B cell (primary cell): ENCODE measurements around the gene FANCL. TPM values are rescaled to one million over a fixed set of nuclear protein-coding genes. Genes with fewer than 3 reads are reported as not detected.

ENCODE experiments used
- ATAC-seq: fragments of 200-7000 bp; cut with Tn5 transposase; one replicate; pipeline ENCODE4 v1.10.0; 2021; ENCODE audit warnings: low read depth, mild to moderate bottlenecking, moderate number of reproducible peaks, moderate library complexity
- CTCF ChIA-PET: fragments of 350-600 bp; sonication (Branson Sonifier 250); formaldehyde crosslinking; loops from one replicate; lab custom pipeline; 2021; ENCODE audit warnings: antibody characterized with exemption, inconsistent platforms; lab: Charles Lee
- POLR2A ChIA-PET: fragments of 350-600 bp; sonication (Branson Sonifier 250); formaldehyde crosslinking; loops from one replicate; lab custom pipeline; 2021; ENCODE audit warnings: antibody characterized with exemption; lab: Charles Lee
- DNase-seq: peaks from one replicate; pipeline ENCODE4 v3.0.0; 2013
- H2AFZ ChIP-seq: 2 replicates; pipeline ENCODE4 v1.6.1; 2012; ENCODE audit warnings: mild to moderate bottlenecking, low read depth, low read length; ENCODE audit not compliant: insufficient read depth, poor library complexity, severe bottlenecking
- H3K27ac ChIP-seq, 2 donors: 1 replicate in 1 of 2; 2 replicates in 1 of 2; pipeline ENCODE4 v1.5.1; 2012 to 2013; ENCODE audit warnings: low read length in 2 of 2, mild to moderate bottlenecking in 2 of 2, moderate library complexity in 1 of 2
- H3K27me3 ChIP-seq, 4 experiments: fragments of 200-600 bp in 1 of 4; sonication (generic) in 1 of 4; replicated peaks in 1 of 4; 1 replicate in 2 of 4; 2 replicates in 2 of 4; pipeline versions ENCODE4 v1.6.1 to v1.7.0; 2013 to 2016; ENCODE audit warnings: low read length in 3 of 4, mild to moderate bottlenecking in 2 of 4, mixed read lengths in 1 of 4, moderate library complexity in 1 of 4; ENCODE audit not compliant: insufficient read depth in 4 of 4, control insufficient read depth in 3 of 4; ENCODE audit errors: control extremely low read depth in 1 of 4
- H3K36me3 ChIP-seq, 2 experiments: replicated peaks in 1 of 2; 1 replicate in 1 of 2; 2 replicates in 1 of 2; pipeline versions ENCODE4 v1.6.1 to v1.7.1; 2013; ENCODE audit warnings: low read length in 1 of 2; ENCODE audit not compliant: insufficient read depth in 2 of 2, control insufficient read depth in 1 of 2; ENCODE audit errors: control extremely low read depth in 1 of 2, extremely low read depth in 1 of 2
- H3K4me1 ChIP-seq, 2 donors: fragments of 200-600 bp in 1 of 2; sonication (generic) in 1 of 2; 1 replicate in 1 of 2; 2 replicates in 1 of 2; pipeline versions ENCODE4 v1.5.1 to v1.6.1; 2013 to 2017; ENCODE audit warnings: low read length in 2 of 2; ENCODE audit not compliant: control insufficient read depth in 2 of 2, insufficient read depth in 2 of 2
- H3K4me2 ChIP-seq: replicated peaks from 2 replicates; pipeline ENCODE3; 2012; ENCODE audit warnings: mild to moderate bottlenecking, low read depth, low read length; ENCODE audit not compliant: poor library complexity, severe bottlenecking
- H3K4me3 ChIP-seq, 5 experiments: fragments of 200-600 bp in 1 of 5; sonication (generic) in 1 of 5; 1 replicate in 3 of 5; 2 replicates in 2 of 5; pipeline versions ENCODE4 v1.5.1 to v1.7.0; 2011 to 2016; ENCODE audit warnings: low read length in 4 of 5, mild to moderate bottlenecking in 4 of 5, low read depth in 2 of 5, control low read depth in 1 of 5, moderate library complexity in 1 of 5; ENCODE audit not compliant: insufficient read depth in 1 of 5; ENCODE audit errors: control extremely low read depth in 1 of 5, extremely low read depth in 1 of 5
- H3K79me2 ChIP-seq: fragments of 200-600 bp; sonication (generic); one replicate; pipeline ENCODE4 v1.6.0; 2016; ENCODE audit warnings: low read length; ENCODE audit not compliant: control insufficient read depth, insufficient read depth
- H3K9ac ChIP-seq: fragments of 200-600 bp; sonication (generic); 2 replicates; pipeline ENCODE4 v1.6.1; 2017; ENCODE audit warnings: mild to moderate bottlenecking, low read length, moderate library complexity
- H3K9me3 ChIP-seq, 3 donors: one replicate each; pipeline versions ENCODE4 v1.6.1 to v1.7.1; 2013; ENCODE audit warnings: low read length in 2 of 3; ENCODE audit not compliant: control insufficient read depth in 2 of 3, insufficient read depth in 1 of 3; ENCODE audit errors: control extremely low read depth in 1 of 3
- H4K20me1 ChIP-seq: 2 replicates; pipeline ENCODE4 v1.6.0; 2012; ENCODE audit warnings: mild to moderate bottlenecking, low read length; ENCODE audit not compliant: insufficient read depth, control insufficient read depth, poor library complexity, severe bottlenecking
- H3K27ac Mint-ChIP-seq: one replicate; pipeline ENCODE4 v1.8.0; 2021; ENCODE audit warnings: mixed read lengths
- H3K27me3 Mint-ChIP-seq: one replicate; pipeline ENCODE4 v1.8.0; 2021; ENCODE audit warnings: mixed read lengths
- H3K4me1 Mint-ChIP-seq: one replicate; pipeline ENCODE4 v1.8.0; 2021; ENCODE audit warnings: mixed read lengths
- H3K4me3 Mint-ChIP-seq: one replicate; pipeline ENCODE4 v1.8.0; 2021; ENCODE audit warnings: mixed read lengths
- H3K9me3 Mint-ChIP-seq: one replicate; pipeline ENCODE4 v1.8.0; 2022; ENCODE audit warnings: mixed read lengths; ENCODE audit not compliant: insufficient read depth
- CTCF ChIP-seq: fragments of 200-600 bp; IDR thresholded peaks from one replicate; pipeline ENCODE4 v1.8.0; 2022; ENCODE audit warnings: antibody characterized with exemption, mild to moderate bottlenecking
- EZH2 ChIP-seq: IDR thresholded peaks from 2 replicates; pipeline ENCODE4 v1.6.1; 2012; ENCODE audit warnings: borderline replicate concordance, low read depth, mild to moderate bottlenecking, moderate library complexity, low read length; ENCODE audit not compliant: insufficient read depth, poor library complexity, severe bottlenecking
- WGBS: methylation state at CpG from one replicate; pipeline ENCODE4 v1.1.5; 2013; ENCODE audit warnings: missing lambda C conversion rate; ENCODE audit not compliant: insufficient coverage; 5-methylcytosine and 5-hydroxymethylcytosine counted together
- intact Hi-C: fragments of 100-400 bp; cut with micrococcal nuclease; formaldehyde crosslinking; loops from one replicate; pipeline ENCODE4 v1.10.0; 2022
- polyA plus RNA-seq: library from polyadenylated mRNA; depleted of rRNA; stranded (reverse); fragments of >200 nt; gene quantifications from 2 replicates; pipeline ENCODE4 v1.2.3, GENCODE V29; 2012
- total RNA-seq, 2 donors: library from RNA; stranded (reverse); fragments of 120-200 nt in 1 of 2; gene quantifications; 1 replicate in 1 of 2; 2 replicates in 1 of 2; pipeline versions ENCODE4 v1.2.3 to v1.2.4, GENCODE V29; 2013 to 2022

FANCL gene
- total and polyA plus RNA-seq, 2 donors (not counting 1 experiment from before 2014, with no cell fraction given), result 9.1 to 31.7 TPM

GRCh38 chr2:58122040-58122439 is 119.1 kb downstream of the FANCL start:
- H3K79me2 ChIP-seq, result no peaks in the 10 kb centered on the region
- H3K9me3 Mint-ChIP-seq, result no peaks in the 10 kb centered on the region
- no peak overlapping the region for H2AFZ ChIP-seq

More at GRCh38 chr2:58122040-58122439, 119.1 kb downstream of the FANCL start:
- Histone ChIP-seq H3K9ac (no peak overlapping the region), H3K4me3 (no peak overlapping the region), H3K27me3 (no peaks in the 10 kb centered on the region), H3K9me3 (peaks cover 0 to 2% (median 0%) of the 10 kb centered on the region in 3 donors), H3K4me1 (no peaks in the 10 kb centered on the region), H3K27ac (no peak overlapping the region), H4K20me1 (no peaks in the 10 kb centered on the region), H3K36me3 (peaks cover 5 to 13% of the 10 kb centered on the region in 2 experiments), H3K4me2 (no peak overlapping the region)
- ChIA-PET POLR2A (no interaction called here), CTCF (no interaction called here)
- TF ChIP-seq EZH2 (no peak), CTCF (no peak)
- Mint-ChIP-seq H3K4me1 (no peaks in the 10 kb centered on the region), H3K27ac (no peak overlapping the region), H3K4me3 (no peak overlapping the region), H3K27me3 (no peaks in the 10 kb centered on the region)
- ATAC-seq (no peak), DNase-seq (no peak)
- intact Hi-C loops, result no loop called here
- WGBS, result no CpG with 5 or more reads among the region's 3 CpGs
